Measurements from ENCODE around the gene NDUFA13. TPM values are rescaled to one million over a fixed set of nuclear protein-coding genes. Genes with fewer than 3 reads are reported as not detected.

The NDUFA13 gene
- total RNA-seq, 1 experiment from 2014 or later: 339 TPM

GRCh38 chr19:19505669-19506326, 10.2 kb upstream of the NDUFA13 start:
- Histone ChIP-seq H2AFZ (ENCODE audit: low read depth, low read length, poor library complexity, severe bottlenecking) (no peak overlapping the region), H3K9me3 (ENCODE audit: control insufficient read depth in 1 of 2, insufficient read depth in 1 of 2, low read depth in 1 of 2, low read length in 2 of 2) (no peaks in the 10 kb centered on the region), H3K4me3 (replicated peaks in 1 of 2; ENCODE audit: low read depth in 1 of 2, low read length in 2 of 2) (no peak overlapping the region), H3K9ac (ENCODE audit: low read length) (no peak overlapping the region), H3K27me3 (ENCODE audit: insufficient read depth, low read length) (no peaks in the 10 kb centered on the region), H4K20me1 (ENCODE audit: insufficient read depth) (no peaks in the 10 kb centered on the region), H3K36me3 (ENCODE audit: control insufficient read depth in 1 of 2, insufficient read depth in 2 of 2, low read length in 2 of 2) (peaks cover 15 to 36% of the 10 kb centered on the region in 2 experiments; a peak in 3 of 4 replicates), H3K27ac (ENCODE audit: low read depth, low read length) (no peak overlapping the region), H3K4me2 (ENCODE audit: low read length) (no peak overlapping the region), H3K4me1 (ENCODE audit: control insufficient read depth in 1 of 2, insufficient read depth in 2 of 2, low read length in 2 of 2) (no peaks in the 10 kb centered on the region), H3K9me2 (ENCODE audit: insufficient read depth) (no peaks in the 10 kb centered on the region), H3K79me2 (ENCODE audit: insufficient read depth, low read length) (no peaks in the 10 kb centered on the region)
- no peak for DNase-seq (ENCODE audit: low read depth, low spot score)
- intact Hi-C loops (cut with micrococcal nuclease): no loop called here
- RAD21 ChIA-PET (ENCODE audit: low non-redundant PET in 1 of 2, low total read pairs in 2 of 2, uncharacterized antibody in 2 of 2, unreplicated experiment in 2 of 2): no interaction called here
- CTCF ChIA-PET: no interaction called here
- TF ChIP-seq ATF3 (IDR thresholded peaks at IDR 0.05) (no peak), MAX (IDR thresholded peaks at IDR 0.05) (no peak), CBX3 (IDR thresholded peaks at IDR 0.05; ENCODE audit: low read depth) (no peak), RAD21 (IDR thresholded peaks at IDR 0.05; ENCODE audit: low read depth) (no peak), ELF1 (IDR thresholded peaks at IDR 0.05; ENCODE audit: borderline replicate concordance, low read depth) (no peak), EZH2 (IDR thresholded peaks at IDR 0.05) (no peak), EZH2phosphoT487 (IDR thresholded peaks at IDR 0.05; ENCODE audit: borderline replicate concordance) (no peak), ZNF274 (IDR thresholded peaks at IDR 0.05; ENCODE audit: low read depth, low read length) (no peak), ZBTB33 (IDR thresholded peaks at IDR 0.05; ENCODE audit: extremely low read depth, insufficient replicate concordance, low read length) (no peak), CEBPB (IDR thresholded peaks at IDR 0.05; ENCODE audit: low read depth) (no peak), SP1 (IDR thresholded peaks at IDR 0.05; ENCODE audit: low read depth) (no peak), SIN3A (IDR thresholded peaks at IDR 0.05; ENCODE audit: low read depth) (no peak), POLR2AphosphoS5 (IDR thresholded peaks at IDR 0.05; ENCODE audit: low read depth, low read length) (no peak), REST (IDR thresholded peaks at IDR 0.05; ENCODE audit: low read depth) (no peak)
- no TSS peak for BruUV-seq (replicated peaks)
- ATAC-seq: no peak
- POLR2A ChIA-PET: no interaction called here

All from HCT116 (cell line).